Stimulated activated CD8-positive, alpha-beta memory T cell treated with anti-CD3 and anti-CD28 coated beads, Interleukin-4, amount 100 ng/mL, for 4 hours (primary cell): ENCODE measurements around the gene SMTNL1.
A peak's percentile ranks its signal among the peaks of the same experiment; 100 is the strongest.
"Not testable (repeated sequence)": the region's sequence is repeated elsewhere in the genome, so short reads cannot be mapped to it uniquely, and the experiment has no call there.

ENCODE experiments used
- DNase-seq, 2 donors: peaks; one replicate each; pipeline ENCODE4 v3.0.0-alpha.2; 2020; ENCODE audit warnings: low read depth in 2 of 2, low spot score in 1 of 2

SMTNL1 gene

DNA sequence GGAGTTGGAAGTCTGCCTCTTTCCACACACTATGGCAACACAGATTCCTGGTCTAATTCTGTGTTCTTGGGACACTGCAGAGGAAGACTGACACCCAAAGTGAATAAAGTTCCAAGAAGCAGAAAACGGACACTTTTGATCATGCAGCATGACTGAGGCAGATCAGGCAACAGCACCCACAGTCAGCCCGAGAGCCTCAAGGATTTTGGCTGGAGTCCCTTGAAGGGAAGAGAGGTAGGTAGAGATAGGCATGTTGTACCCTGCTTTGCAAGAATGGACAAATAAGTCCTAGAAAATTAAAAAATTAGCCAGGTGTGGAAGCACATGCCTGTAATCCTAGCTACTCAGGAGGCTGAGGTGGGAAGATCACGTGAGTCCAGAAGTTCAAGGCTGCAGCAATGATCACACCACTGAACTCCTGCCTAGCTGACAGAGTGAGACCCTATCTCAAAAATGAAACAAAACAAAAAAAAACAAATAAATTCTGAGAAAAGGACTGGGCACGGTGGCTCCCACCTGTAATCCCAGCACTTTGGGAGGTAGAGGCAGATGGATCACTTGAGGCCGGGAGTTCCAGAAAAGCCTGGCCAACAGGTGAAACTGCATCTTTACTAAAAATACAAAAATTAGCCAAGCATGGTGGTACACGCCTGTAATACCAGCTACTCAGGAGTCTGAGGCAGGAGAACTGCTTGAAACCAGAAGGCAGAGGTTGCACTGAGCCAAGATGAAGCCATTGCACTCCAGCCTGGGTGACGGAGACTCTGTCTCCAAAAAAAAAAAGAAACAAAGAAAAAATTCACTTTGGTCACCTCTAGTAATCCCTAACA is 28.8 kb upstream of the SMTNL1 start:
- DNase-seq, result no peak

DNA sequence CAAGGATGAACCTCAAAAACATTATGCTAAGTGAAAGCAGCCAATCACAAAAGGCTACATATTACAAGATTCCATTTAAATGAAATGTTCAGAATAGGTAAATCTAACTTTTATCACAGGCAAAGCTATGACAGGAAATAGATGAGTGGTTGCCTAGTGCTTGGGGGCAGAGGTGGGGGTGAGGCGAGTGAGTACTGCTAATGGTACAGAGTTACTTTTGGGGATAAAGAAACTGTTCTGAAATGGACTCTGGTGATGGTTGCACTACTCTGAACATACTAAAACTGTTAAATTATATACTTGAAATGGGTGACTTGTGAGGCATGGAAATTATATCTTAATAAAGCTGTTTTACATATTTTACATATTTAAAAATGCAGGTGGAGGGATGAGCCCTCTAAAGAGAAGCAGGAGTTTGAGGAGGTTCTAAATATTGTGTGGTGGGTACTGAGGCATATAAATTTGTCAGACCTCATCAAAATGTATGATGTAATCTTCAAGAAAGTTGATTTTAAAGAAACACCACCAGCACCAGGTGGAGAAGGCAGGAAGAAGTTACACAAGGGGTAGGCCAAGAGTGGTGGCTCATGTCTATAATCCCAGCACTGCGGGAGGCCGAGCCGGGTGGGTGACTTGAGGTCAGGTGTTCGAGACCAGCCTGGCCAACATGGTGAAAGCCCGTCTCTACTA is 25.5 kb upstream of the SMTNL1 start:
- no peak for DNase-seq

DNA sequence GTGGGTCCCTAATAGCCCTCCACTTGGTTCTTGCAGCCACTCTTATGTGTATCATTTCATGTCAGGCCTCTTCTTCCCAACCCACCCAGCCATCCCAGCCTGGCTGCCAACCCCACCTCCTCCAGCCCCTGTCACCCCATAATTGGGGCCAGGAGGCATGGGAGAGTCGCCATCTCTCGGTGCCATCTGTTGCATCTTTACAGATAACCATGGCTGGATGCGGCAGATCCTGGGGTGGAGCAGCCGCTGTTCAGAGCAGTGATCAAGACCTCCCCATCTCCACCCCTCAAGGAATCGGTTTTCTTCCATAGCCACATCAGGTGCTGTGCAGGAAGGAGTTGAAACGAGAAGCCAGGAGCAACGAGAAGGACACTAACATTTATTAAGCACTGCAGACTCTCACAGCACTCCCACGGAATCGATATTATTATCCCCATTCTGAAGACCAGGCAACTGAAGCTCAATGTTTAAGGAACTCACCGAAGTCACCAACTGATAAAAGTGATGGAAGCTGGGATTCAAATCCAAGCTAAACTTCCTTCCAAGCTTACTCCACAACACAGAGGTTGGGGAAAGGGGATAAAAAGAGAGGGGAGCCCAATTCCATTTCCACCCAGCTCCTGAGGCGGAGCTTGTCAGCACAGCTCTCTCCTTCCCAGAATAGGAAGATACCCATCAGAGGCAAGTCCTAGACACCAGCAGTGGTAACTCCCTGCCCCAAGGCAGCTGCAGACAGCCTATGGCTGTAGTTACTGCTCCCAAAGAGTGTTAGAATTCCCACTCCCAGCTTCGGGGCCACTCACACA is 24.5 kb upstream of the SMTNL1 start:
- no peak for DNase-seq

DNA sequence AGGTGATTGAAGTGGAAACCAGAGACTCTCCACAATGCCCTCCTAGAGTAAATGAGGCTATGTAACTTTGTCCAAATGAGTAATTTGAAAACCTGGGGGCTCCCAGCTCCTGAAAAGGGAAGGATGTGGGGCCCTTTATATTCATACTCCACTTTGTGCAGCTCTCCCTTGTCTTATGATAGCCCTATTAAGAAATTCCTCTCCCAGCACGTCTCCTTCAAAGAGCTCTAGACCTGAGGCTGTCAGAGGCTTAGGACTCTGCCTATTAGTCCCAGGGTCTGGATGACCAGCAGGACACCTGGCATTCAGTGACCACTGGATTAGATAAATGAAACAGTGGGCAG is 24.0 kb upstream of the SMTNL1 start:
- DNase-seq, result no peak

DNA sequence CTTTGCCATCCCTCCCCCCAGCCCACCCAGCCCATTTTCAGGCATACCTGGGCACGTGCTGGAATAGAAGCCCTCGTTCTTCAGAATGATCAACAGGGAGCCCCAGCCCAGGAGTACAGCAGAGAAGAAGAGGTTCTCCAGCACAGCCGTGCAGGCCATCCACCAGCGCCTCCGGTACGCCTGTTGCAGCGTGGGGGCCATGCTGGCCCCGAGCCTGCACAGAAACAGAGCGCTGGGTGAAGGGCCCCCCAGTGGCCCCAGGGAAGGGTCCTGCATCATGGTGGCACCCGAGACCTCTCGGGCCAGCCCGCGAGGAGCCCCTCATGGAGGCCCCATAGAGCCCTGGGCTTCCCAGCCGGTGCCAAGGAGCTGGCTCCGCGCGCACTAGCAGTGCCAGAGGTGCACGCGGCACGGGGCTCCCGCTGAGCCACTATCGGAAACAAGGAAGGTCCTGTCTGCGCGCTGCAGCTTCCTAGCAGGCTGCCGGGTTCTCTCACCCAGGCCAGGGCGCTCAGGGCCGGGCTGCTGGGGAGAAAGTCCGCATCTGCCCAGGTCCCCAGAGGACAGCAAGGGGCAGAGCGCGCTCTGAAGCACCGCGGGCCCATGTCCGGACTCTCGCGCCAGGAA is 23.4 kb upstream of the SMTNL1 start:
- no peak for DNase-seq

DNA sequence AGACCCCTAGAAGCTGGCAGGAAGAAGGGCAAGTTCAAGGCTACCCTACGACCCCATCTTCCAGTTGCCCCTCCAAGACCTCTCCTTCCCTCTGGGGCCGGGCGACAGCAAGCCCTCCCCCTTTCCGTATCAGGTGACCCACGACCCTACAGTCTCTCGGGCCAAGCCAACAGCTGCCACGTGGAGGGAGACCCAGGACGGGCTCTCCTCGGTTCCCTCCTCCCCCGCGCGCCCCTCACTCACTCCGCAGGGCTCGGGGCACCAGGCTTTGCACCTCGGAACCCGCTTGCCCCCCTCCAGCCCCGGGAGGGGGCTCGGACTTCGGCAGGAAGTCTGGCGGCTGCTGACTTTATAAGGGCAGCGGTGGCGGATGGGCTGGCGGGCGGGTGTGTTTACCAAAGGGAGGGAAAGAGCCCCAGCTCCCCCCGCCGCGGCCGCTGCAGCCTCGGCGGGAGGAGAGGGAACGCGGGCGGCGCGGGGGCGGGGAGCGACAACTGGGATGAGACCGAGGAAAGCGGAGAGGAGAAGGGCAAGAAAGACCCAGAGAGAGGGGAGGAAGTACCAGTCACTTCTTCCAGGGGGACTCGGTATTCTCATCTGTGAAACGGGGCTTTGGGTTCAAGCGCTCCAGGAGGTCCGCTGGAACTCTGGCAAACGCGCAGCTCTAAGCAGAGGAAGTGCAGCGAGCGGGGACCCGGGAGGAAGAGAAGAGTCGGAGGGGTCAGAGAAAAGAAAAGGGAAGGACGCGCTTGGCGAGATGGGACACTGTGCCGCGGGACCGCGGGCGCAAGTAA is 22.7 kb upstream of the SMTNL1 start:
- peak in 1 of 2 donors; percentile 36 for DNase-seq

DNA sequence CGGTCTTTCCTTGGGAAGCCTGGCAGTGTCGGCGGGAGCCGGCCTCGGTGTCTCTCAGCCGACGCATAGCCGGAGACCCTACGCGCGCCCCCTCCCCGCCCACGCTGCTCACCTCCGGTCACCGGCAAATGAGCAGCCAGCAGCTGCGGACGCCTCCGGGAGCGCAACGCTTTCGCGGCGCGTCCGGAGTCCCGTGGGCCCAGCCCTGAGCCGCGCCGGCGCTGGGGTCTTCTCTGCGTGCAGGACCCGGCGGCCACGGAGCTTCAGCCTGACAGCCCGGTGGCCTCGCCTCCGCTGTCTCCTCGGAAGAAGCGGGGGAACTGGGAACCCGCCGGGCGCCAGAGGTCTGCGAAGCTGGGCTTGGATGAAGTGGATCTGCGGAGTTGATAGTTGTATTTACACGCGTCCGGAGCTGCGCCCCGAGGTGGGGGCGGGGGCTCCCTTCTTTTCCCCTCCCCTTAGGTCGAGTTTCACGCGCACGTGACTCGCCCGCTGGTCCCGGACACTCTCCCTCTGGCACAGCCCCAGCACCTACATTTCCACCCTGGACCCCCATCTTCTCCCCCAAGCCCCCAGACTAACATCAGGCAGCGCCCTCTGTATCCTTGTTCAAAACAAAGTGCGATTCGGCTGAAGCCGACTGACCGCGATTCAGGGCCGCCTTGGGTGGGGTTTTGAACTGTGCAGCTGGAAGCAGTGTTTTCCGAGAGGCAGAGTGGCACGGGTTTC is 21.9 kb upstream of the SMTNL1 start, which contains the start of gene SLC43A1:
Gene SLC43A1, minus strand, starts transcription at position 371 of the 729 bp plus-strand sequence. CDS start 1,591 bp downstream, outside the sequence.
- DNase-seq, result no peak

DNA sequence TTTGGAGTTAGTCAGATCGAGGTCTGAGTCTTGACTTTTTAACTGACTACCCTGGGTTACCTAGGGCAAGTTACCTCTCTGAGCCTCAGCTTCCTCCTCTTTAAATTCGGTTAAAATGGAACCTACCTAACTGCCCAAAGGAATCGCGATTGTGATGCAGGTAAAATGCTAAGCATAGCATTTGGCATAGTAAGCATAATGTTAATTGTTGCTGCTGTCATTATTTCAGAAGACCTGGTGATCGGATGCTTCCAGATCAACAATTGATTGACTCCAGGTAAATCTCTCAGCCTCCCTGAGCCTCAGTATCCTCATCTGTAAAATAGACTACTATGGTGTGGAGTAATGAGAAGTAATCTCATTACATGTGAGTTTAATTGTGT is 21.3 kb upstream of the SMTNL1 start:
- no peak for DNase-seq

DNA sequence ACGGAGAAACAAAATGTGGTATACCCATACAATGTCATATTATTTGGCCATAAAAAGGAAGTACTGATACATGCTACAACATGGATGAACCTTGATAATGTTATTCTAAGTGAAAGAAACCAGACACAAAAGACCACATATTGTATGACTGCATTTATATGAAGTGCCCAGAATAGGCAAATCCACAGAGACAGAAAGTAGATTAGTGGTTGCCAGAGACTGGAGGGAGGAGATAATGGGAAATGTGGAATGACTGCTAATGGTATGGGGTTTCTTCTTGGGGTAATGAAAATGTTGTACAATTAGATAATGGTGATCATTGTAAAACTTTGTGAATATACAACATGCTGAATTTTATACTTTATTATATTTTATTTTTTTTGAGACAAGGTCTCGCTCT is 16.3 kb upstream of the SMTNL1 start:
- DNase-seq, result no peak

DNA sequence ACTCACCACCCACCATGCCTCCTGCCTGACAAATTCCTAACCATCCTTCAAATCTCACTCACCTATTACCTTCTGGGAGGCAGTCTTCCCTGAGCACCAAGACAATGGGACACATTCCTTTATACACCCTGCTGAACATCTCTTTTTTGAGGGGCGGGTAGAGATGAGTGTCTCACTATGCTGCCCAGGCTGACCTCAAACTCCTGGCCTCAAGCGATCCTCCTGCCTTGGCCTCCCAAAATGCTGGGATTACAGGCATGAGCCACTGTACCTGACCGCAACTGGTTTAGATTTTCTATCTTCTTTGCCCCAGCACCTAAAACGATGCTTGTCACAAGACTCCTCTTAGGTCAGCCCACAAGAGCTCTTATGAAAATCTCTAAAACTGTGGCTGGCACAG is 14.0 kb upstream of the SMTNL1 start:
- no peak for DNase-seq

DNA sequence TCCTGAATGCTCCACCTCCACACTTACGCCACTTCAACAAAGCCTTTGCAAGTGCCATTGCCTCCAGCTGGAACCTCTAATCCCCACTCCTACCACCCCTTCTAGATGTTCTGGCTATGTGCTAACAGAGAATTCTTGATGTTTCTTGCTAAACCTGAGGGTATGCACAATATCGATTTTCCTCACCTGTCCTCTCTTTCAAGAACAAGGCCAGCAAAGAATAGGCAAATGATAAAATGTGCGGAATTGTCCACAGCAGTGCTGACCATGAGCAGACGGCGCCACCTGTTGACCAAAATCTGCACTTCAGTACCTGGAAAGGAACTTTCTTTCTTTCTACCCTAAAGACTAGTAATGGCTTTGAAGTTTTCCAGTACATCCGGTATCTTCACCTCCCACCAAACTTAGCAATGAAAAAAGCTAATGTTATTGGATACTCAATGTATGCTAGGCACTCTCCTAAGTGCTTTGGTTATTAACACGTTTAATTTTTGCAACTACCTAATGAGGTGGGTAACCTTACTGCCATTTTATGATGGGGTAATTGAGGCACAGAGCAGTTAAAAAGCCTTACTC is 10.3 kb upstream of the SMTNL1 start:
- DNase-seq, result peak; percentile 36 to 62

DNA sequence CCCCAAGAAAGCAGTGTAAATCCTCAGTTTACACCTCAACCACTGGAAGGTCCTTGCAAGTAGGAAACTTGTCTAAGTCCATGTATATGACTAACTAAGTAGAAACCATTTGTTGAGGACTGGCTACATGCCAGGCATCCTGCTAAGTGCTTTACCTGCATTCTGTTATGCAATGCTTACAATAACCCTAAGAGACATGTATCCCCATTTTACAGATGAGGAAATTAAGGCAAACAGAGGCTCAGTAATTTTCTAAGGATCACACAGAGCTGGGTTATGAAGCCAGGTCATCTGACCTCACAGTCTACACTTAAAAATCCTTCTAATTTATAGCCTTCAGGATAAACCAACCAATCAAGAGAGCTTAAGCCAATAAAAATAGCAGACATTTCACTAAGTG is 8.4 kb upstream of the SMTNL1 start:
- no peak for DNase-seq

DNA sequence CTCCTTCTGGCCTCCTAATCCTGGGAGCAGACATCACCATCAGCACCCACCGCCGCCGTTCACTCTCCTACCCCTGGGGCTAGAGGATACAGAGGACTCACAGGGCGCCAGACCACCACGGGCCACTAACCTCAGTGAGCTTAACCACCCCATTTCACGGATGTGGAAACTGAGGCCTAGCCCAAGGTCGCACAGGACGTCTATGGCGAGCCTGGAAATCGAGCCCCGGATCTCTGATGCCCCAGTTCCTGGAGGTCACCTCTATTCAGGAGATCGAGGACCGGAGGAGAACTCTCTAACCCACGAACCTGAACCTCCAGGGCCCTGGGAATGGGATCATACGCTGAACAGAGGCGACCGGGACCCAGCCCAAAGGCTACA is 7.2 kb upstream of the SMTNL1 start:
- no peak for DNase-seq

DNA sequence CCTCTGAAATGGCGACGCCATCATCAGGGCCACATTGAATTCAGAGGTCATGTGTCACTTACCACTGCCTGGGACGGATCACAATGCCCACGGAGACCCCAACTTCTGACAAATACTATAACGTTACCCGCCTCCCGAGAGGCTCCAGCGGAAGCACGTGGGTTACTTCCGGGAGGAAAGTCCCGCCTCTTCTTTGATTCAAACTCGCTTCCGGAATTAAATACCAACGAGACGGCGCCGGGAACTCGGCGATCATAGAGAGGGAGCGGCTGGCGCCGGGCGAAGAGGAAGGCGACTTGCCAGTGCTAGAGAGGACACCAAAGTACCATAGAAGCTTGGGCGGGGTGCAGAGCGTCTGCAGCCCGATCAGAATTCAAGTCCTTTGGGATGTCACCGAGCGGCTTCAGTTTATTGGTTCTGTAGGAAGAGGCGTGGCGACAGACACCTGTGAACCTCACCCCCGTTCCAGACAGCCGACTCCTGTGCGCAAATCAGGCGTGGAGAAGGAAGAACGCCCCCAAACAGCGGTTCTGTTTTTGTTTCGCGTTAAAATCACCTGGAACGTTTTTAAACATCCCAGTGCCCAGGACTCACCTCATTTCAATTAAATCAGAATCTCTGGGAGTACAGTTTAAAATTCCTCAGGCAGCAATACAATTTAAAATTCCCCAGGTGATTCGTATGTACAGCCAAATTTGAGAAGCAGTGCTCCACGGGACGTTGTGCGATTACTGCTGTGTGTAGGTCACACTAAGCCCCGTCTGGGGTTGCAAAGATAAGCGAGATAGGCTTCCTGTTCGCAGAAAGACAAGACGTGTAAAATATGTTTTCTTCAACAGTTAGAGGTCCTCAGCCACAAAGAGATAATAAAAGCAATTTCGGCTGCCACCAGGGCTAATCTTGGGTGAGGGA is 6.5 kb upstream of the SMTNL1 start, which contains the start of gene TIMM10:
Gene TIMM10, minus strand, starts transcription at position 159 of the 912 bp plus-strand sequence. CDS start 565 bp downstream, outside the sequence.
- DNase-seq, result peak; percentile 85 to 90

DNA sequence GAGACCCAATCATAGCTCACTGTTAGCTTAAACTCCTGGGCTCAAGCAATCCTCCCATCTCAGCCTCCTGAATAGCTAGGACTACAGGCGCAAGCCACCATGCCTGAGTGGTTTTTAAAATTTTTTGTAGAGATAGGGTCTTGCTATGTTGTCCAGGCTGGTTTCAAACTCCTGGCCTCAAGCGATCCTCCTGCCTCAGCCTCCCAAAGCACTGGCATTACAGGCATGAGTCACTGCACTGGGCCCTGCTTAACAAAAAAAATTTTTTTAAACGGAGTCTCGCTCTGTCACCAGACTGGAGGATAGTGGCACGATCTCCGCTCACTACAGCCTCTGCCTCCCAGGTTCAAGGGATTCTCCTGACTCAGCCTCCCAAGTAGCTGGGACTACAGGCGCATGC is 2.9 kb upstream of the SMTNL1 start:
- not testable (repeated sequence) for DNase-seq

DNA sequence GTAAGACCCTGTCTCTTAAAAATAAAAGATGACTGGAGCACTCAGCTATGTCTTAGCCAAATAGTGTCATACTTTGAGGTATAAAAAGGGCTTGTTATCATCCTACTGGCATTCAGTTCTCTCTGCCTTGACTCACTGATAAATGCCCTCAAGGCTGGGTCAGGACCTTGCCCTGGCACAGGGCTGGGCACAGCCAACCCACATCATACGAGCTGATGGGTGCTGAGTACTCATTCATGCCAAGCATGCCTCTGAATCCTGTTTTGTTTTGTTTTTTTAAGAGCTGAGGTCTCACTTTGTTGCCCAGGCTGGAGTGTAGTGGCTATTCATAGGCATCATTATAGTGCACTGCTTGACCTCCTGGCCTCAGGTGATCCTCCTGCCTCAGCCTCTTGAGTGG is 1.9 kb downstream of the SMTNL1 start:
- DNase-seq, result no peak

DNA sequence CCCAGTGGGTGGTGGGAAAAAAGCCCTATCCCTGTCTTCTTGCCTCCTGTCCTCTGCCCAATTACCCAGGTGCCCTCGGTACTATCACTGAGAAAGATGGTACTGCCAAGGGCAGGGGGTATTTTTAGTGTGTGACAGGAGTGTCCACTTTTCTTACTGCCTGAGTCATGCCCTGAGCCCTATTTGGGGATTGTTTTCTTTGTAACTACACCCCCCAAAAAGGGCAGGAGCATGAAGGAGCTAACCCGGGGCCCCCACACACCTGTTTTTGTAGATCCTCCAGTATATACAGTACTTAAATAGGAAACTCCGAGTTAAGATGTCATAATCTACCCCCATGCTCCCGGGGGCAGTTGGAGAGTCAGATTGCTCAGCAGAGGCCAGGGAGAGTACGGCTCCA is 3.8 kb downstream of the SMTNL1 start:
- DNase-seq, result no peak

DNA sequence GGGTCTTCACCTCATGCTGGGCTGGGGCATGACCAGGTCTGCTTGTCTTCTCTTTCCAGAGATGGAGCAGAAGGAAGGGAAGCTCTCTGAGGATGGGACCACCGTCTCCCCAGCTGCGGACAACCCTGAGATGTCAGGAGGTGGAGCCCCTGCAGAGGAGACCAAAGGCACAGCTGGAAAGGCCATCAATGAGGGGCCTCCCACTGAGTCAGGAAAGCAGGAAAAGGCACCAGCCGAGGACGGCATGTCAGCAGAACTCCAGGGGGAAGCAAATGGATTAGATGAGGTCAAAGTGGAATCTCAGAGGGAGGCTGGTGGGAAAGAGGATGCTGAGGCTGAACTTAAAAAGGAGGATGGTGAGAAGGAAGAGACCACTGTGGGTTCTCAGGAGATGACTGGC is 5.2 kb downstream of the SMTNL1 start:
- DNase-seq, result no peak
